H7 (cell line): ENCODE data around the gene JADE1. TPM values are rescaled to one million over a fixed set of nuclear protein-coding genes. Genes with fewer than 3 reads are reported as not detected.

ENCODE experiments used
- DNase-seq: peaks from one replicate; pipeline ENCODE4 v3.0.0; 2012
- H3K27me3 ChIP-seq: 2 replicates; pipeline ENCODE4 v1.6.0; 2011; ENCODE audit warnings: mild to moderate bottlenecking, low read length; ENCODE audit not compliant: control insufficient read depth, insufficient read depth
- H3K36me3 ChIP-seq: replicated peaks from 2 replicates; pipeline ENCODE4 v1.5.1; 2011; ENCODE audit warnings: low read length; ENCODE audit not compliant: control insufficient read depth, insufficient read depth
- H3K4me3 ChIP-seq: 2 replicates; pipeline ENCODE4 v1.5.1; 2011; ENCODE audit warnings: low read depth, mild to moderate bottlenecking, control low read depth, low read length, moderate library complexity; ENCODE audit not compliant: insufficient read depth
- total RNA-seq: library from RNA; depleted of rRNA; stranded (reverse); fragments of >200 nt; shearing (Covaris generic); gene quantifications from 2 replicates; pipeline ENCODE4 v1.2.3, GENCODE V29; 2014; rRNA removed

The JADE1 gene
- total RNA-seq = 33.8 and 43.5 TPM in 2 replicates

DNA sequence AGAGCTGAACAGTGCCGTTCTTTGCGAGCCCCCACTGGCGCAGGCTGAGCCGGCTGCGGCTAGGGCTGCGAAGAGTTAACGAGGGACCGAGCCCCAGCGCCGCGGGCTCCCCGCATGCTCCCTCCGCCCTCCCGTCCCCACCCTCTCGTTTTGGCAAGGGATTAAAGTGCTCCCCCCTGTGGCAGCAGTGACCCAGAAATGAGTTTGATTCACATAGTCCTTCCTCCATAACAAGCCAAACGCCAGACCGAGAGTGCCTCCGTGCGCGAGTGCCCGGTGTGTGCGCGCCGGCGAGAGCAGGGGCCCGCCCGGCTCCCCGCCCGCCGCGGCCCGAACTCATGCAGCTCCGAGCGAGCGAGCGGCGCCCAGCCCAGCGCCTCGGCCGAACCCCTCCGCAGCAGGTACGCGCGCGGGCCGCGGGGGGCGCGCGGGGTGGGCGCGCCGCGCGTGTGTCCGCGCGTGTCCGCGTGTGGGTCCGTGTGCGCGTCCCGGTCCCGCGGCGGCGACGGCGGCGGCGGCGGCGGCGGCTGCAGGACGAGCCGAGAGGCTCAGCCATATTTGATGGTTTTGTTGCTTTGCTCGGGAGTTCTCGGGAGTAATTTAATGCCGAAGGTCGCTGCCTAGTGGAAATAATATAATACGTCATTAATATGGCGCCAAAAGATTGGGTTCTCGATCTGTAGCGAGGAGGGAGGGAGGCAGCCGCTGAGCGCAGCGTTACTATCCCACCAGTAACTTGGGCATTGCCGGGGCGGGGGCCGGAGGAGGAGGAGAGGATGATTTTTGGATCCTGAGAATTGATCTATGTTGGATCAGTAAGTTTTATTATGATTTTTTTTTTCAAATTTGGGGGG is at the start of gene JADE1:
Gene JADE1, plus strand, starts transcription at position 224 of the 854 bp plus-strand sequence. CDS start 22,059 bp downstream, outside the sequence.
- Histone ChIP-seq H3K4me3 (peak within 1 kb of the TSS; percentile 79), H3K27me3 (no peaks in the 10 kb centered on the region), H3K36me3 (no peaks in the 10 kb centered on the region)
- peak; percentile 95 for DNase-seq

DNA sequence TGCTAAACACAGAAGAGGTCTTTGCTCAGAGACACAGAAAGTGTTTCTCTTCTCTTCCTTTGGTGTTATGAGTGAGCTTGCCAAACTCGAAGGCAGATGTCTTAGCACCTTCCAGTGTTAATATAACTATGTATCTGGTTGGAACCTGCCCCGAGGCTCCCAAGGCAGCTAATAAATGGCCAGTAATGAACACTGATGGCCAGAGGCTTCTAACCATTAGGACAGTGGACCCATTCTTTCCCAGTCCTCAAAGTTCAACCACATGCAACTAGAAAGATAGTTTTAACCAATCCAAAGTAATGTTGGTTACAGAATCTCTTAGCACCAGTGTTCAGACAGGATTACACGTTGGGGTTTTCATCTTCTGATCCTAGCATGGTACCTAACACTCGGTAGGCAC is 42.7 kb upstream of the JADE1 start:
- no peaks in the 10 kb centered on the region for H3K27me3 ChIP-seq
- no peak for DNase-seq
- no peak overlapping the region for H3K4me3 ChIP-seq
- H3K36me3 ChIP-seq = no peaks in the 10 kb centered on the region

DNA sequence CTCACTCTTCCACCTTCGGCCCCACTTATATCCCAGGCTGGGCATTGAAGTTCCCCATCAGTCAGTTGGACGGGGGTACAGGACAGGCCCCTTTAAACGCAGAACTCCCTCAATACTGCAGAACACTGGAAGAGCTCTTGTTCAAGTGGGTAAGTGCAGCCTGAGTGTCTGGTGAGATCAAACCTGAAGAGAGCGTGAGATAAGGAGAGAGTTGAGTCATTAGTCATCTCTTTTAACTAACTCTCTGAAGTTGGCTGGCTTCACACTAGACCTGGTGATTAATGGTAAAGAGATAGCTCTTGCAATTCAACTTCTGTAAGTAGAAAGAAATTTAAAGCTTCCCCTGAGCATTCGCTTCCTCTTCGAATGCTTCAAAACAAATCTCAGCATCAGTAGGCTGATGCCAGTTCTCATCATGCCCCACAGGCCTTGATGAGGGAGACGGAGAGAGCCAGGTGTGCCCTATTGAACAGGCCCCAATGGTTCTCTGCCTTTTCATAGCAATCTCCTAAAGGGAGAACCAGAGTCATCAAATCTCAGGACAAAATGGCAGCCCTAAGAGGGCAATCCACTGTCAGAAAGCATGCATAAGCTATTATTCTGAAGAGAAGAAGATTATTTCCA is 41.0 kb upstream of the JADE1 start:
- Histone ChIP-seq H3K27me3 (no peaks in the 10 kb centered on the region), H3K4me3 (no peak overlapping the region), H3K36me3 (no peaks in the 10 kb centered on the region)
- no peak for DNase-seq

DNA sequence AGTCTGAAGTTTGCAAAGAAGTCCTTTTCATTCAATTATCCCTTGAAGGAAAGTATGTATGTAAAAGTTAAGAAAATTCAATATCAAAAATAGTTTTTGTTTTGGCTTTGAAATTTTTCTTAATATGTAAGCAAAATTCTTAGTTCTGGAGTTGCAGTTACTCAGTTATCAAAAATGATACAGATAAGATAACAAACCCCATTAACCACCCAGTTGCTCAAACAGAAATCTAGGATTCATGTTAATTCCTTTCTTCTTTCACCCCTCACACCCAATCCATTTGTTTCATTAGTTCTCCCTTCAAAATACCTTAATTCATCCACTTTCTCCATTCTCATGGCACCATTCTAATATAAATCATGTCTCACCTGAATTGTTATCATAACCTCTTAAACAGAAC is 40.5 kb upstream of the JADE1 start:
- Histone ChIP-seq H3K4me3 (no peak overlapping the region), H3K36me3 (no peaks in the 10 kb centered on the region), H3K27me3 (no peaks in the 10 kb centered on the region)
- no peak for DNase-seq

DNA sequence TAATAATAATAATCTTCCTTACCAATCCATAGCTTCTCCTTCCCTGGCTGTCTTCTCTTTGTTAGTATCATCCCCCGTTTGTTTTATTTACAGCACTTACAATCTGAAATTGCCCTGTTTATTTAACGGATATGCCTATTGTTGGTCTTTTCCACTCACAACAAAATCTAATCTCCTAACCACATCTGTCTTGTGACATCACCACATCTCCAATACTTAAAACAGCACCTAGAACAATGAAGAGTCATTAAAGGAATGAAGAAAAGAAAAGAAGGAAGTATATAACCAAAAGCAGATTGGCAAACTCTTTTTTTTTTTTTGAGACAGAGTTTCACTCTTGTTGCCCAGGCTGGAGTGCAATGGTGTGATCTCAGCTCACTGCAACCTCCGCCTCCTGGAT is 38.7 kb upstream of the JADE1 start:
- Histone ChIP-seq H3K36me3 (no peaks in the 10 kb centered on the region), H3K27me3 (no peaks in the 10 kb centered on the region), H3K4me3 (no peak overlapping the region)
- no peak for DNase-seq

DNA sequence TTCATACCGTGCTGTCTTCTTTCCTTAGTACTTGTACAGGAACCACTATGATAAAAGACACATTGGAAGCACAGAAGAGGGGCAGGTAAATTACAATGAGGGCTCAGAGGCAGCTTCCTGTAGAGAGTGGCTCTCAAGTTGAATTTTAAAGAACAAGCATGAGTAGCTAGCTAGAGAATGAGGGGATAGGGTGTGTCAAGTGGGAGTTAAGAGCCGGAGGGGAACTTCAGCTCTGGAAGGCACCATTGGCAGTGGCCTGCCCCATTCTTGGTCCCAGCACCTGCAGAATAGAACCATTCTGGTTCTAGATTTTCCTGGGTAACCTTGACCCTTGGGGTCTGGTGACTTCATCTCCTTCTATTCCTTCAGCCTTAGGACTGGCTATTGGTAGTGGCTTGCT is 34.0 kb upstream of the JADE1 start:
- no peak overlapping the region for H3K4me3 ChIP-seq
- no peak for DNase-seq
- H3K27me3 ChIP-seq = no peaks in the 10 kb centered on the region
- no peaks in the 10 kb centered on the region for H3K36me3 ChIP-seq

DNA sequence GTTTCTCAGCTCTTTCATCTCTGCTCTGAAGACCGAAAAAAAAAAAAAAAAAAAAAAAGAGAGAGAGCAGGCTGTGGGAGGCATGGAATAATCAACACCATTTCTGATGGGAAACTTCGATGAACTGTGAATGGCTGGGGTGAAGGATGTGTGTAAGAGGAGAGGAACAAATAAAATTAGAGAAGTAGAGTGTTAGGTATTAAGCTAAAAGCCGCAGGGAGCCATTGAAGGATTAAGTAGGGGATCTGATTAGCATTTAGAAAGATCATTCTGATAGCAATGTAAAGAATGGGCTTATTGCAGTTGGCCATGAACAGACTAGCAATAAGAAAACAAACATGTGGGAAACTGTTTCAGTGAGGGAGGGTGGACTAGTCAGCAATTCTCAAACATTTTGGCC is 33.6 kb upstream of the JADE1 start:
- Histone ChIP-seq H3K4me3 (no peak overlapping the region), H3K36me3 (no peaks in the 10 kb centered on the region), H3K27me3 (no peaks in the 10 kb centered on the region)
- DNase-seq = no peak

DNA sequence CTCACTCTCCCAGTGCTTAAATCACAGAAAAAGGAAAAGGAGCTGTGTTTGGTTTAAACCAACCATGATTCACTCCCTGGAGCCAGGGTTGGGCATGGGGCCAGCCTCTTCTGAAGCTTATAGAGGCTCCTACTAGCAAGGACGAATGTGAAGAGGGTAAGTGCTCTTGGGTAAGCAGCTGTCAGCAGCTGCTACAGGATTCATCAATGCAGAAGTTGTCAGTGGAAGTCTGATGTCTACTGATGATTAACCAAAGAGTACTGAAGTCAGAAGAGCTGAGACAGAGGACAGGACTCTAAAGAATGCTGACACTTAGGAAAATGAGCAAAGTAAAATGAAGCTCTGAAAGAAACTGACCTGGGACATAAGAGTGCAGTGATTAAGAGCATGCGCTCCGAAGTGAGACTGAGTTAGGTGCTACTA is 32.7 kb upstream of the JADE1 start:
- no peak for DNase-seq
- Histone ChIP-seq H3K27me3 (no peaks in the 10 kb centered on the region), H3K4me3 (no peak overlapping the region), H3K36me3 (no peaks in the 10 kb centered on the region)

DNA sequence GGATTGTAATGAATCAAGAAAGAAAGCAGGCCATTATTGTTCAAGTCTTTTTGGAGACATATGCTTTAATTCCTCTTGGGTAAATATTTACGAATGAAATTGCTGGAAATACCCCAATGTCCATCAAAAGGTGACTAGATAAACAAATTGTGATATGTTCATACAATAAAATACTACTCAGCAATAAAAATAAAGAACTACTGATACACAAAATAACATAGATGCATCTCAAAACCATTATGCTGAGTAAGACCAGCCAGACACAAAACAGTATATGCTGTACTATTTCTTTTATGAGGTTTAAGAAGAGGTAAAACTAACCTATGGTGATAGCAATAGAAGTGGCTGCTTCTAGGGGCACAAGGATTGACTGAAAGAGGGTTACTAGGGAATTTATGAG is 28.8 kb upstream of the JADE1 start:
- Histone ChIP-seq H3K36me3 (no peaks in the 10 kb centered on the region), H3K4me3 (no peak overlapping the region), H3K27me3 (no peaks in the 10 kb centered on the region)
- DNase-seq = no peak

DNA sequence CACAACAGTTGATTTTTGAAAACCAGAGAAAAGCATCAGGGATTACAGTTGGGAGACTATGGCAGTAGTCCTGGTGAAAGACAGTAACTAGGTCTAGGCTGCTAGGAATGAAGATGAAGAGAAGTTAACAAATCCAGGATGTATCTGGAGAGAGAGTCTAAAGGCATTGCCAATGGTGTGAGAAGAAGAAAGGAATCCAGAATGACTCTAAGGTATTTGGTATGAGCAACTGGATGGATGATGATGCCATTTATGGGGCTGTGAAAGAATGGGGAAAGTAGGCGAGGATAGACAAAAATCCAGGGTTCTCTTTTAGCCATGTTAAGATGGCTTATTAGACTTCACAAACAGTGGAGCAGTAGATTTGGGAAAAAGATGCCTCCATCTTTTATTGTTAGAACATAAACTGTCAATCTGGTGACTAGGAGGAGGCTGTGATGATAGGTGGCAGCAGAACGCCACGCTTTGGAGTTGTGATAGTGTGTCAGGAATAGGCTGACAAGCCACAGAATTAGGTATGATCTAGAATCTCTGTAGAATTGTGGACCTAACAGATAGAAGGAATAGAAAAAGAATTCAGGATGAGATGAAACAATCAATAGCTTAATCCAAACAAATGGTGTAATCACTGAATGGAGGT is 27.3 kb upstream of the JADE1 start:
- Histone ChIP-seq H3K36me3 (no peaks in the 10 kb centered on the region), H3K27me3 (no peaks in the 10 kb centered on the region), H3K4me3 (no peak overlapping the region)
- peak; percentile 70 for DNase-seq

DNA sequence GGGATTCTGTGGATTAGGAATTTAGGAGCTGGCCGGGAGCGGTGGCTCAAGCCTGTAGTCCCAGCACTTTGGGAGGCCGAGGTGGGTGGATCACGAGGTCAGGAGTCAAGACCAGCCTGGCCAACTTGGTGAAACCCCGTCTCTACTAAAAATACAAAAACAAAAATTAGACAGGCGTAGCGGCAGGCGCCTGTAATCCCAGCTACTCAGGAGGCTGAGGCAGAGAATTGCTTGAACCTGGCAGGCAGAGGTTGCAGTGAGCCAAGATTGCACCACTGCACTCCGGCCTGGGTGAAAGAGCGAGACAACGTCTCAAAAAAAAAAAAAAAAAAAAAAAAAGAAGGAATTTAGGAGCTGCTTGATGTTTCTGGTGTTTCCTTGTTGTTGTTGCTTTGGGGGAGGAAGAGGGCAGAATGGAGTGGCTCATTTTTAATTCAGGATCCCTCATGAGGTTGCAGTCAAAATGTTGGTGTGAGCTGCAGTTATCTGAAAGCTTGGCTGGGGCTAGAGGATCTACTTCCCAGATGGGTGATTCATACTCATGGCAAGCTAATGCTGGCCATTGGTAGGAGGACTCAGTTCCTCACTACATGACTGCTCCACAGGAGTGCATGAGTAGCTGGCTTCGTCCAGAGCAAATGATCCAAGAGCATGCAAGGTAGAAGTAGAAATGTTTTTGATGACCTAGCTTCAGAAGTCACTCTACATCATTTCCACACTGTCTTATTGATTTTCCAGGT is 26.5 kb upstream of the JADE1 start:
- Histone ChIP-seq H3K36me3 (no peaks in the 10 kb centered on the region), H3K4me3 (no peak overlapping the region), H3K27me3 (no peaks in the 10 kb centered on the region)
- no peak for DNase-seq

DNA sequence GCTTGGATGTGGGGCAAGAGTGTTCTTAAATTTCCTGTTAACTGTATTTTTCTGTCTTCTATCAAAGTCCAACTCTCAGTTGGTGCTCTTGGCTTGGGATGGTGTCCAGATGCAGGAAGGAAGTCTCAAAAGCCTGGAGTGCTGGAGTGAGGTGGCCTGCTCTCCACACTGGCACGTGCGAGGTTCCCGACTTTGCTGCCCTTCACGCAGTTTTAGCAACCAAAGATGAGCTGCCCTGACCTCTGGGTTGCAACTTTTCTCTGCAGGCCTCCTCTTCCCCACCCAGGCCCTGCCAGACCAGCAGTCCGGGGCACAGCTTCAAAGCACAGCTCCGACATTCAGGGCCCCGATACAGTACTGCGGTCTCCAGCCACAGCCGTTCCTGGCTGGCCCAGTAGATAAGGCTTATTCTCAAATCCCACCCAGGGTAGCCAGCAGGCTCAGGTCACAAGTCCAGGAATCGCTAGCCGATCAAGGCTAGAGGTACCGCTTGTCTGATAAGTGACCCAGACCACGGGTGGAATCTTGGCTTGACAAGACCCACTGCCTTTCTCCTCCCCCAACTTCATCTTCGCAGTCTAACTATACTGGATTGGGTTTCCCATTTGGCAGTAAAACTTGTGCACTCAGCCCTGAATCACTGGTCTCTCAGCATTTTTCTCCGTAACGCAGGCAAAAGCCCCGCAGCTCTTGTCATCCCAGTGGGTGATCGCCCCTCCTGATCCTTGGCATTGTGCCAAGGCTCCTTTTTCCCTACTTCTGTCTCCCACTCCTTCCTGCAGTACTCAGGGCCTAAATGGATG is 21.8 kb upstream of the JADE1 start:
- no peak for DNase-seq
- Histone ChIP-seq H3K4me3 (no peak overlapping the region), H3K27me3 (no peaks in the 10 kb centered on the region), H3K36me3 (no peaks in the 10 kb centered on the region)

DNA sequence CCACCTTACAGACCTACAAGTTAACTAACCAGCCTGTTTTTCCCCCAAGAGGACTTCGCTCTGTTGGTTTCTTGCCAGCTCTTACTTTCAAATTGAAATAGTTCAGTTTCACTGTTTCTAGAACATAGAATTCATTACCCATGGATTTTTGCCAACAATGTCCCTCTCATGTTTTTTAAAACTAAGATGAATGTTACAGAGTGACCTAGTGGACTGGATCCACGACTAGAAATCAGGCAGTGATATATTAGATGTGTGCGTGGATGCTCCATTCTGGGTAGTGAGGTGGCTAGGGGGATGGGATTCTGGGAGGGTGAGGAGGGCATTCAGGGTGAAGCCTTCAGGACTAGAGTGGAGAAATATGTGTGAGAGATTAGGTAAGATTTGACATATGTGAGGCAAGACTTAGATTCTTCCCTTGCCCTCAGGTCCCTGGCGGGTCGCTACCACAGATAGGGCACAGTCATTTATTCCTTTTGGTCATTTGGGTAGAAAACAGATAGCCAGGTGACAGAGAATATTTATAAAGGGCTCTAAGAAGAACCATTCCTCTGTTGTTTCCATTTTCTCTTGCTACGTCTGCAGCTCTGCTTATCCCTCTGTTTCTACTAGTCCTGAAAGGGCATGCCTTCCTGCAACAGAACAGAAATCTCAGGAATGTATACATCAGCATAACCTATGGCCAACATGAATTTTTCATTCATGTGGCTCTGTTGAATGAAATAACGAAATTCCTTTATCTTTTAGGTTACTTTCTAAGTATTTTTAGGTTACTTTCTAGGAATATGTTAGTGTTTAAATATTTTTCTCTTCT is 15.4 kb upstream of the JADE1 start:
- no peak for DNase-seq
- Histone ChIP-seq H3K4me3 (no peak overlapping the region), H3K36me3 (no peaks in the 10 kb centered on the region), H3K27me3 (no peaks in the 10 kb centered on the region)
